ENCODE results near the gene DNM3.
"Not testable (repeated sequence)": the region's sequence is repeated elsewhere in the genome, so short reads cannot be mapped to it uniquely, and the experiment has no call there.

DNM3 gene

GRCh38 chr1:172344444-172344843 is 503.1 kb downstream of the DNM3 start:
- DNase-seq: no peak

- no peak for DNase-seq
These were observed 503.8 kb downstream of the DNM3 start for GRCh38 chr1:172345077-172345476.

- DNase-seq: no peak
These were observed 506.1 kb downstream of the DNM3 start for GRCh38 chr1:172347416-172347815.

- DNase-seq: no peak
These were observed 509.6 kb downstream of the DNM3 start for GRCh38 chr1:172350856-172351255.

GRCh38 chr1:172351346-172351745 is 510.0 kb downstream of the DNM3 start:
- no peak for DNase-seq

- no peak for DNase-seq
These were observed 510.5 kb downstream of the DNM3 start for GRCh38 chr1:172351754-172352161.

GRCh38 chr1:172352435-172352834 is 511.1 kb downstream of the DNM3 start:
- DNase-seq: no peak

GRCh38 chr1:172354291-172355274 is 513.3 kb downstream of the DNM3 start:
- DNase-seq: no peak

- DNase-seq: no peak
These were observed 515.3 kb downstream of the DNM3 start for GRCh38 chr1:172356620-172357019.

- no peak for DNase-seq
These were observed 516.6 kb downstream of the DNM3 start for GRCh38 chr1:172357753-172358385.

- DNase-seq: no peak
These were observed 518.2 kb downstream of the DNM3 start for GRCh38 chr1:172359491-172359999.

- no peak for DNase-seq
These were observed 519.2 kb downstream of the DNM3 start for GRCh38 chr1:172360511-172360910.

- peak; percentile 11 for DNase-seq
These were observed 519.7 kb downstream of the DNM3 start for GRCh38 chr1:172360985-172361384.

GRCh38 chr1:172363852-172364251 is 522.6 kb downstream of the DNM3 start:
- DNase-seq: no peak

GRCh38 chr1:172371646-172372045 is 530.3 kb downstream of the DNM3 start:
- not testable (repeated sequence) for DNase-seq

GRCh38 chr1:172373864-172374263 is 532.6 kb downstream of the DNM3 start:
- peak; percentile 25 for DNase-seq

- DNase-seq: no peak
These were observed 533.9 kb downstream of the DNM3 start for GRCh38 chr1:172375211-172375631.

- no peak for DNase-seq
These were observed 535.1 kb downstream of the DNM3 start for GRCh38 chr1:172376431-172376830.

- DNase-seq: no peak
These were observed 536.3 kb downstream of the DNM3 start for GRCh38 chr1:172377565-172377964.

- no peak for DNase-seq
These were observed 536.9 kb downstream of the DNM3 start for GRCh38 chr1:172378109-172378760.

- DNase-seq: no peak
These were observed 539.3 kb downstream of the DNM3 start for GRCh38 chr1:172380441-172381244.

GRCh38 chr1:172381946-172382345 is 540.6 kb downstream of the DNM3 start:
- DNase-seq: no peak
